Suprapubic skin (tissue), 4 donors: ENCODE measurements around the gene PFN1. TPM values are rescaled to one million over a fixed set of nuclear protein-coding genes. Genes with fewer than 3 reads are reported as not detected.

Experiments used
- DNase-seq, 2 donors: peaks; one replicate each; pipeline ENCODE4 v3.0.0-alpha.2; 2019; ENCODE audit warnings: low spot score in 2 of 2
- H3K27ac ChIP-seq: fragments of 200-600 bp; sonication (generic); one replicate; pipeline ENCODE4 v1.5.1; 2019
- H3K27me3 ChIP-seq: fragments of 200-600 bp; sonication (generic); one replicate; pipeline ENCODE4 v1.5.1; 2019
- H3K36me3 ChIP-seq: fragments of 200-600 bp; sonication (generic); one replicate; pipeline ENCODE4 v1.5.1; 2019
- H3K4me1 ChIP-seq: fragments of 200-600 bp; sonication (generic); one replicate; pipeline ENCODE4 v1.5.1; 2019
- H3K4me3 ChIP-seq: fragments of 200-600 bp; sonication (generic); one replicate; pipeline ENCODE4 v1.5.1; 2019; ENCODE audit warnings: mild to moderate bottlenecking
- H3K9me3 ChIP-seq: fragments of 200-600 bp; sonication (generic); one replicate; pipeline ENCODE4 v1.5.1; 2019
- EP300 ChIP-seq: sonication (generic); formaldehyde crosslinking; IDR thresholded peaks from one replicate; pipeline ENCODE4 v1.6.1; 2017; ENCODE audit warnings: antibody characterized with exemption
- POLR2A ChIP-seq, 2 donors: fragments of 450-650 bp; IDR thresholded peaks; one replicate each; pipeline ENCODE4 v1.6.1; 2017; ENCODE audit warnings: antibody characterized with exemption in 2 of 2, mild to moderate bottlenecking in 2 of 2, moderate library complexity in 2 of 2
- POLR2AphosphoS5 ChIP-seq, 3 donors: sonication (generic); formaldehyde crosslinking; IDR thresholded peaks; one replicate each; pipeline ENCODE4 v1.6.1; 2017; ENCODE audit warnings: antibody characterized with exemption in 3 of 3
- WGBS: methylation state at CpG from one replicate; pipeline ENCODE4 v1.1.5; 2018; 5-methylcytosine and 5-hydroxymethylcytosine counted together
- total RNA-seq, 4 donors: library from RNA; depleted of rRNA; stranded (reverse); fragments of >200 nt; gene quantifications; one replicate each; pipeline ENCODE4 v1.1.0, GENCODE V29; 2016
- TF ChIP-seq, protein P1 (sequence below), 2 donors: fragments of 200-600 bp in 1 of 2; fragments of 450-650 bp in 1 of 2; sonication (generic) in 1 of 2; IDR thresholded peaks; one replicate each; pipeline ENCODE4 v1.5.1; 2016 to 2019; ENCODE audit warnings: antibody characterized with exemption in 2 of 2, mild to moderate bottlenecking in 1 of 2, moderate library complexity in 1 of 2

PFN1 gene
- total RNA-seq, 4 donors from 2014 or later = 392 to 756 (median 686) TPM

DNA sequence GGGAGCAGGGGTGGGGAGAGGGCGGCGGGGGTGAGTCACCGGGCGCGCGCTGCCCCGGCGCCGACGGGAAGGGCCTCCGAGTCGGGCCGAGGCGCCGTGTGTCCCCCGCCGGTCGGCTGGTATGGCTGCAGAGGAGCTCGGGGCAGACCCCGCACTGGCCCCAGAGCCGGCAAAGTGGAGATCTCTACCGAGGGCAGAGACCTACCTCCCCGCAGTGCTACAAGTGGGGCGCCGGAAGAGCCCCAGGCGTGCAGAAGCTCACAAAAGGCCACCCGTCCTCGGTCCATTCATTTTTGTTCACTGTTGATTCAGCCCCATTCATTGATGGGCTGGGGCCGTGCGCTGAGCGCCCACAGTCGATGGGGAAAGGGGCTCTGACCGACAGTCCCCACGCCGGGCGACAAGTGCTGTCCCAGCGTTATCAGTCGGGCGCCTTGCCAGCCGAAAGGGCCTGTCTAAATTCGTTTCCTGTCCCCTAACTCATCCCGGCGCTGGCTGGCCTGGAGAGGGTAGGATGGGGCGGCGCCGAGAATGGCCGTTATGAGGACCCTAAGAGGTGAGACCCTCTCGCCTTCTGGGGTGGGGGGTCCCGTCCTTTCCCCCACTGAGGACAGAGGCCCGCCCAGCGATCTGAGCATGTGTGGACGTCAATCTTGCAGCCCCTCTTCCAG, 1.9 kb upstream of the PFN1 start:
- 11% methylated on average over 27 of the region's 52 CpGs for WGBS
- peak; percentile 80 to 84 for DNase-seq
- Histone ChIP-seq H3K27ac (peak overlapping the region; percentile 98), H3K27me3 (no peaks in the 10 kb centered on the region), H3K4me3 (peak overlapping the region; percentile 85), H3K4me1 (peaks cover 48% of the 10 kb centered on the region), H3K9me3 (no peaks in the 10 kb centered on the region), H3K36me3 (no peaks in the 10 kb centered on the region)
- TF ChIP-seq EP300 (no peak), POLR2A (IDR thresholded peaks at IDR 0.05) (no peak)
- TF ChIP-seq, protein P1, sequence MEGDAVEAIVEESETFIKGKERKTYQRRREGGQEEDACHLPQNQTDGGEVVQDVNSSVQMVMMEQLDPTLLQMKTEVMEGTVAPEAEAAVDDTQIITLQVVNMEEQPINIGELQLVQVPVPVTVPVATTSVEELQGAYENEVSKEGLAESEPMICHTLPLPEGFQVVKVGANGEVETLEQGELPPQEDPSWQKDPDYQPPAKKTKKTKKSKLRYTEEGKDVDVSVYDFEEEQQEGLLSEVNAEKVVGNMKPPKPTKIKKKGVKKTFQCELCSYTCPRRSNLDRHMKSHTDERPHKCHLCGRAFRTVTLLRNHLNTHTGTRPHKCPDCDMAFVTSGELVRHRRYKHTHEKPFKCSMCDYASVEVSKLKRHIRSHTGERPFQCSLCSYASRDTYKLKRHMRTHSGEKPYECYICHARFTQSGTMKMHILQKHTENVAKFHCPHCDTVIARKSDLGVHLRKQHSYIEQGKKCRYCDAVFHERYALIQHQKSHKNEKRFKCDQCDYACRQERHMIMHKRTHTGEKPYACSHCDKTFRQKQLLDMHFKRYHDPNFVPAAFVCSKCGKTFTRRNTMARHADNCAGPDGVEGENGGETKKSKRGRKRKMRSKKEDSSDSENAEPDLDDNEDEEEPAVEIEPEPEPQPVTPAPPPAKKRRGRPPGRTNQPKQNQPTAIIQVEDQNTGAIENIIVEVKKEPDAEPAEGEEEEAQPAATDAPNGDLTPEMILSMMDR (IDR thresholded peaks at IDR 0.05) = no peak

GRCh38 chr17:4949321-4950074, 1.2 kb upstream of the PFN1 start:
- H3K4me1 ChIP-seq = peaks cover 55% of the 10 kb centered on the region
- peak in 1 of 2 donors; percentile 90 for DNase-seq
- H3K9me3 ChIP-seq = no peaks in the 10 kb centered on the region
- peak overlapping the region; percentile 85 for H3K4me3 ChIP-seq
- peak overlapping the region; percentile 98 for H3K27ac ChIP-seq
- 0% methylated on average over 19 of the region's 75 CpGs for WGBS
- peaks cover 5% of the 10 kb centered on the region for H3K36me3 ChIP-seq
- TF ChIP-seq POLR2AphosphoS5 (IDR thresholded peaks at IDR 0.05) = no peak
- no peaks in the 10 kb centered on the region for H3K27me3 ChIP-seq

DNA sequence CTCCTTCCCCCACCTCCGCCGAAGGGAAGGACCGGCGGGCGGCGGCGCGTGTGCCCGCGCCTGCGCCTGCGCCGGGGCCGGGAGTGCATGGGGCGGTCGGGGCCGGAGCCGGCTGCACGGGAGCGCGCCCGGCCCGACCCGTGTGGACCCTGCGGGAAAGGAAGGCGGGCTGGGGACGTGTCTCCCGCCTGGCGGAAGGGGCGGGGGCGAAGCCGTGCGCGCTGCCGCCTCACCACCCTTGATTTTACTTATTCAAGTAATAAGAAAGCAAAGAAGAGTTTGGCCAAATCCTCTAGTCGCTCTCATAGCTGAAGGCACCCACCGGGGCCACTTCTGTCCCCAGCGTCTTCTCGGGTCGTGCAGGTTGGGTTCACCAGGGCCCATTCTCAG, 596 bp upstream of the PFN1 start:
- whole genome bisulfite sequencing = 1% methylated on average over 38 of the region's 40 CpGs
- Histone ChIP-seq H3K36me3 (peaks cover 10% of the 10 kb centered on the region), H3K27me3 (no peaks in the 10 kb centered on the region), H3K9me3 (no peaks in the 10 kb centered on the region), H3K27ac (peak overlapping the region; percentile 98), H3K4me1 (peaks cover 61% of the 10 kb centered on the region), H3K4me3 (peak overlapping the region; percentile 85)
- TF ChIP-seq, protein P1 (IDR thresholded peaks at IDR 0.05) = no peak
- TF ChIP-seq EP300 (no peak), POLR2A (IDR thresholded peaks at IDR 0.05) (no peak), POLR2AphosphoS5 (IDR thresholded peaks at IDR 0.05) (no peak)
- DNase-seq = peak; percentile 85

- WGBS = 0% methylated on average over 16 of the region's 56 CpGs
- Histone ChIP-seq H3K27me3 (no peaks in the 10 kb centered on the region), H3K36me3 (peaks cover 23% of the 10 kb centered on the region), H3K27ac (peak overlapping the region; percentile 98), H3K4me3 (peak overlapping the region; percentile 85), H3K4me1 (peaks cover 67% of the 10 kb centered on the region), H3K9me3 (no peaks in the 10 kb centered on the region)
- TF ChIP-seq, protein P1 (IDR thresholded peaks at IDR 0.05) = no peak
- TF ChIP-seq POLR2AphosphoS5 (IDR thresholded peaks at IDR 0.05) = peak in 1 of 3 donors; percentile 10
- peak in 1 of 2 donors; percentile 81 for DNase-seq
Measured at GRCh38 chr17:4947411-4948165, 742 bp downstream of the PFN1 start.

- H3K9me3 ChIP-seq = no peaks in the 10 kb centered on the region
- H3K27me3 ChIP-seq = no peaks in the 10 kb centered on the region
- no peak for DNase-seq
- peaks cover 29% of the 10 kb centered on the region for H3K36me3 ChIP-seq
- H3K27ac ChIP-seq = peak overlapping the region; percentile 98
- WGBS = 0% methylated on average over 7 of the region's 7 CpGs
- H3K4me3 ChIP-seq = peak overlapping the region; percentile 85
- TF ChIP-seq POLR2AphosphoS5 (IDR thresholded peaks at IDR 0.05) (no peak), EP300 (no peak), POLR2A (IDR thresholded peaks at IDR 0.05) (no peak)
- TF ChIP-seq, protein P1 (IDR thresholded peaks at IDR 0.05) = no peak
- H3K4me1 ChIP-seq = peaks cover 73% of the 10 kb centered on the region
Measured at GRCh38 chr17:4947010-4947410, 1.3 kb downstream of the PFN1 start.
